Thoracic aorta (tissue), 2 donors: Measurements from ENCODE around the gene CACNA2D2. TPM values are rescaled to one million over a fixed set of nuclear protein-coding genes. Genes with fewer than 3 reads are reported as not detected.

Experiments used
- ATAC-seq: fragments of 150-250 bp; one replicate; pipeline ENCODE4 v1.8.0; 2017; ENCODE audit warnings: low read depth; ENCODE audit not compliant: insufficient number of reproducible peaks, low FRiP score
- DNase-seq: peaks from one replicate; pipeline ENCODE4 v3.0.0-alpha.2; 2020; ENCODE audit warnings: low spot score
- H3K27ac ChIP-seq, 2 donors: fragments of 200-600 bp; sonication (generic); 1 replicate in 1 of 2; 2 replicates in 1 of 2; pipeline ENCODE4 v1.5.1; 2016; ENCODE audit warnings: mild to moderate bottlenecking in 2 of 2, moderate library complexity in 2 of 2
- H3K27me3 ChIP-seq: fragments of 200-600 bp; sonication (generic); replicated peaks from 2 replicates; pipeline ENCODE4 v1.6.0; 2016; ENCODE audit warnings: mild to moderate bottlenecking; ENCODE audit not compliant: insufficient read depth
- H3K36me3 ChIP-seq: fragments of 200-600 bp; sonication (generic); one replicate; pipeline ENCODE4 v1.5.1; 2016
- H3K4me1 ChIP-seq, 2 donors: fragments of 200-600 bp; sonication (generic); 1 replicate in 1 of 2; 2 replicates in 1 of 2; pipeline versions ENCODE4 v1.5.1 to v1.6.0; 2016; ENCODE audit warnings: low read depth in 2 of 2, mild to moderate bottlenecking in 1 of 2; ENCODE audit not compliant: control insufficient read depth in 1 of 2
- H3K4me3 ChIP-seq: fragments of 200-600 bp; sonication (generic); 2 replicates; pipeline ENCODE4 v1.5.1; 2016; ENCODE audit warnings: mild to moderate bottlenecking
- H3K9me3 ChIP-seq: fragments of 200-600 bp; sonication (generic); 2 replicates; pipeline ENCODE4 v1.5.1; 2016
- CTCF ChIP-seq: fragments of 200-600 bp; sonication (generic); IDR thresholded peaks from one replicate; pipeline ENCODE4 v1.5.1; 2019; ENCODE audit warnings: antibody characterized with exemption
- total RNA-seq, 2 donors: library from RNA; depleted of rRNA; stranded (reverse); fragments of >200 nt; gene quantifications; one replicate each; pipeline versions ENCODE4 v1.1.0 to v1.2.3, GENCODE V29; 2016

Gene CACNA2D2
- total RNA-seq, 2 donors from 2014 or later, result 2.3 to 4.2 TPM

GRCh38 chr3:50539356-50540286 is 36.2 kb upstream of the CACNA2D2 start:
- no peak for ATAC-seq
- TF ChIP-seq CTCF, result no peak
- Histone ChIP-seq H3K4me3 (no peak overlapping the region), H3K9me3 (no peaks in the 10 kb centered on the region), H3K36me3 (no peaks in the 10 kb centered on the region), H3K27ac (no peak overlapping the region), H3K27me3 (no peaks in the 10 kb centered on the region), H3K4me1 (no peaks in the 10 kb centered on the region)
- DNase-seq, result no peak

- ATAC-seq (no peak), DNase-seq (no peak)
- TF ChIP-seq CTCF, result no peak
- peaks cover 0 to under 1% of the 10 kb centered on the region in 2 donors for H3K4me1 ChIP-seq
- H3K36me3 ChIP-seq, result no peaks in the 10 kb centered on the region
- H3K4me3 ChIP-seq, result no peak overlapping the region
- H3K27ac ChIP-seq, result no peak overlapping the region
- no peaks in the 10 kb centered on the region for H3K27me3 ChIP-seq
- H3K9me3 ChIP-seq, result no peaks in the 10 kb centered on the region
Observed at GRCh38 chr3:50537421-50538129, 34.1 kb upstream of the CACNA2D2 start.

GRCh38 chr3:50536471-50537180 is 33.2 kb upstream of the CACNA2D2 start:
- Histone ChIP-seq H3K27me3 (no peaks in the 10 kb centered on the region), H3K27ac (no peak overlapping the region), H3K36me3 (no peaks in the 10 kb centered on the region), H3K4me3 (no peak overlapping the region), H3K4me1 (peaks cover 0 to 6% of the 10 kb centered on the region in 2 donors), H3K9me3 (no peaks in the 10 kb centered on the region)
- ATAC-seq (no peak), DNase-seq (no peak)
- TF ChIP-seq CTCF, result no peak

GRCh38 chr3:50534681-50535330 is 31.4 kb upstream of the CACNA2D2 start:
- no peak for TF ChIP-seq CTCF
- Histone ChIP-seq H3K27me3 (no peaks in the 10 kb centered on the region), H3K36me3 (no peaks in the 10 kb centered on the region), H3K4me3 (no peak overlapping the region), H3K27ac (no peak overlapping the region), H3K4me1 (peaks cover 0 to 6% of the 10 kb centered on the region in 2 donors), H3K9me3 (no peaks in the 10 kb centered on the region)
- DNase-seq, result no peak
- no peak for ATAC-seq
